OCI-LY1 (cell line): Measurements from ENCODE around the gene CD81.

Source experiments
- H2AFZ ChIP-seq: fragments of 200-600 bp; sonication (generic), shearing (Covaris generic); 2 replicates; pipeline ENCODE4 v1.6.0; 2014; ENCODE audit warnings: antibody characterized with exemption, mild to moderate bottlenecking, low read length
- H3F3A ChIP-seq: fragments of 200-600 bp; sonication (generic), shearing (Covaris generic); 2 replicates; pipeline ENCODE4 v1.6.0; 2014; ENCODE audit warnings: mild to moderate bottlenecking, antibody characterized with exemption, low read length, moderate library complexity; ENCODE audit not compliant: insufficient read depth
- H3K27ac ChIP-seq: fragments of 200-600 bp; sonication (generic); 2 replicates; pipeline ENCODE4 v1.5.1; 2014; ENCODE audit warnings: low read length, mixed run types, mild to moderate bottlenecking, low read depth; ENCODE audit not compliant: poor library complexity, severe bottlenecking
- H3K27me3 ChIP-seq: fragments of 200-600 bp; sonication (generic); 2 replicates; pipeline ENCODE4 v1.6.0; 2014; ENCODE audit warnings: antibody characterized with exemption, mild to moderate bottlenecking, low read length, moderate library complexity; ENCODE audit not compliant: insufficient read depth
- H3K36me3 ChIP-seq: fragments of 200-600 bp; sonication (generic); 2 replicates; pipeline ENCODE4 v1.6.1; 2014; ENCODE audit warnings: mild to moderate bottlenecking, antibody characterized with exemption, low read length, moderate library complexity, mixed read lengths; ENCODE audit not compliant: insufficient read depth
- H3K4me1 ChIP-seq: fragments of 200-600 bp; sonication (generic); 2 replicates; pipeline ENCODE4 v1.5.1; 2014; ENCODE audit warnings: mild to moderate bottlenecking, low read length, moderate library complexity; ENCODE audit not compliant: insufficient read depth, severe bottlenecking
- H3K4me2 ChIP-seq: fragments of 200-600 bp; sonication (generic), shearing (Covaris generic); 2 replicates; pipeline ENCODE4 v1.6.1; 2014; ENCODE audit warnings: low read length
- H3K4me3 ChIP-seq: fragments of 200-600 bp; sonication (generic); 2 replicates; pipeline ENCODE4 v1.5.1; 2014; ENCODE audit warnings: low read length, low read depth, mild to moderate bottlenecking, mixed read lengths; ENCODE audit not compliant: poor library complexity, severe bottlenecking
- H3K79me2 ChIP-seq: fragments of 200-600 bp; shearing (Covaris generic); 2 replicates; pipeline ENCODE4 v1.6.1; 2016; ENCODE audit warnings: mixed run types, low read length, mixed read lengths; ENCODE audit not compliant: insufficient read depth
- H3K9ac ChIP-seq: fragments of 200-600 bp; sonication (generic), shearing (Covaris generic); 2 replicates; pipeline ENCODE4 v1.6.1; 2014; ENCODE audit warnings: mild to moderate bottlenecking, low read length, mixed read lengths
- H3K9me2 ChIP-seq: fragments of 200-600 bp; sonication (generic), shearing (Covaris generic); 2 replicates; pipeline ENCODE4 v1.6.1; 2014; ENCODE audit warnings: low read depth, mild to moderate bottlenecking, low read length, mixed read lengths
- H3K9me3 ChIP-seq: fragments of 200-600 bp; shearing (Covaris generic); 2 replicates; pipeline ENCODE4 v1.6.1; 2014; ENCODE audit warnings: low read length, mixed read lengths
- H4K20me1 ChIP-seq: fragments of 200-600 bp; sonication (generic), shearing (Covaris generic); 2 replicates; pipeline ENCODE4 v1.6.0; 2016; ENCODE audit warnings: mild to moderate bottlenecking, low read length; ENCODE audit not compliant: insufficient read depth
- CTCF ChIP-seq: fragments of 200-600 bp; sonication (generic), shearing (Covaris generic); IDR thresholded peaks from 2 replicates; pipeline ENCODE4 v1.5.1; 2017; ENCODE audit warnings: mild to moderate bottlenecking, antibody characterized with exemption, low read length, moderate library complexity, mixed read lengths
- EZH2 ChIP-seq: fragments of 200-600 bp; sonication (generic), shearing (Covaris generic); IDR thresholded peaks from 2 replicates; pipeline ENCODE4 v1.8.0; 2017; ENCODE audit warnings: borderline replicate concordance, mixed run types, mild to moderate bottlenecking, antibody characterized with exemption, low read length, moderate library complexity, mixed read lengths

CD81 gene

DNA sequence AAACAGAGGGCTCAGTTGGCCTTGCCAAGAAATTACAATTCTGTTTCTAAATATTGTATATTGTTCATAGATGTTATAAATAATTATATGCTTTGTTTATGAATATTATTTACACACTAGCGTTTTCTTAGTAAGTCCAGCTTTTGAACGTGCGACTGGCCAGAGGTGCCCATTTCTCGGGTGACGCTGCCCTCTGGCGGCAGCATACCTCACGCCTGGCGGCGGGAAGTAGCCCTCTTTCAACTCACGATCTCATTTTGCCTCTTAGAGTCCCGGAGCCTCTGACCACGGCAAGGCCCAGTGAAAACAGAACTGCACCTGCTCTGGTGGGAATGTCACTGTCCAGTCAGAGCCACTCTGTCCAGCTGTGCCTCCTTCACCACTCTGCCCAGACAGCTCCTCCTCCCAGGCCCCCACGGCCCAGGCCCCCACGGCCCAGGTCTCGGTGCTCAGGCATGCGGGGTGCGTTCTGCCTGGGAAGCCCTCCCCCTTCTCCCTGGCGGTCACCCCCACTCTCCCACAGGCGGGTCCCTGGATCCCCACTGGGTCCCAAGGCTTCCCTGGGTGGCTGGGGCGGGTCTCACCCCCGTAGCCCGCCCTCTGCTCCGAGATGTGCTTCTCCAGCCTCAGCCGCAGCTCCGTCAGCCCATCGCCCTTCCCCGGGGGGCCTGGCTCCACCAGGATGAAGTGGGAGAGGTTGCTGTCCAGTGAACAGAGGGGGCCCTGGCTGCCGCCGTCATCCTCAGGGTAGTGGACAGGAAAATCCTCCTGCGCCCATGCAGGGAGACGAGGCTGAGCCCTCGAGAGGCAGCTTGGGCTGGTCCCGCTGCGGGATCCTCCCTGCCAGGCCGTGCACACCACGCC lies 42.8 kb downstream of the CD81 start:
- no peaks in the 10 kb centered on the region for H3F3A ChIP-seq
- H3K4me2 ChIP-seq, result no peak overlapping the region
- H3K9ac ChIP-seq, result no peak overlapping the region
- no peak overlapping the region for H3K4me3 ChIP-seq
- H3K27me3 ChIP-seq, result no peaks in the 10 kb centered on the region
- TF ChIP-seq EZH2 (no peak), CTCF (peak; percentile 76)
- no peaks in the 10 kb centered on the region for H3K36me3 ChIP-seq
- no peak overlapping the region for H3K27ac ChIP-seq
- no peaks in the 10 kb centered on the region for H3K9me3 ChIP-seq
- H3K4me1 ChIP-seq, result no peaks in the 10 kb centered on the region
- no peak overlapping the region for H2AFZ ChIP-seq
- H3K9me2 ChIP-seq, result no peaks in the 10 kb centered on the region
- no peaks in the 10 kb centered on the region for H3K79me2 ChIP-seq
- H4K20me1 ChIP-seq, result no peaks in the 10 kb centered on the region

GRCh38 chr11:2420502-2421225 lies 43.6 kb downstream of the CD81 start:
- Histone ChIP-seq H3K9me3 (no peaks in the 10 kb centered on the region), H3F3A (no peaks in the 10 kb centered on the region), H3K4me1 (no peaks in the 10 kb centered on the region), H3K36me3 (no peaks in the 10 kb centered on the region), H3K9me2 (no peaks in the 10 kb centered on the region), H3K4me3 (no peak overlapping the region), H3K4me2 (no peak overlapping the region), H3K79me2 (no peaks in the 10 kb centered on the region), H2AFZ (no peak overlapping the region), H3K9ac (no peak overlapping the region), H3K27me3 (no peaks in the 10 kb centered on the region), H4K20me1 (no peaks in the 10 kb centered on the region), H3K27ac (no peak overlapping the region)
- peak; percentile 75 for TF ChIP-seq CTCF
- no peak for TF ChIP-seq EZH2

DNA sequence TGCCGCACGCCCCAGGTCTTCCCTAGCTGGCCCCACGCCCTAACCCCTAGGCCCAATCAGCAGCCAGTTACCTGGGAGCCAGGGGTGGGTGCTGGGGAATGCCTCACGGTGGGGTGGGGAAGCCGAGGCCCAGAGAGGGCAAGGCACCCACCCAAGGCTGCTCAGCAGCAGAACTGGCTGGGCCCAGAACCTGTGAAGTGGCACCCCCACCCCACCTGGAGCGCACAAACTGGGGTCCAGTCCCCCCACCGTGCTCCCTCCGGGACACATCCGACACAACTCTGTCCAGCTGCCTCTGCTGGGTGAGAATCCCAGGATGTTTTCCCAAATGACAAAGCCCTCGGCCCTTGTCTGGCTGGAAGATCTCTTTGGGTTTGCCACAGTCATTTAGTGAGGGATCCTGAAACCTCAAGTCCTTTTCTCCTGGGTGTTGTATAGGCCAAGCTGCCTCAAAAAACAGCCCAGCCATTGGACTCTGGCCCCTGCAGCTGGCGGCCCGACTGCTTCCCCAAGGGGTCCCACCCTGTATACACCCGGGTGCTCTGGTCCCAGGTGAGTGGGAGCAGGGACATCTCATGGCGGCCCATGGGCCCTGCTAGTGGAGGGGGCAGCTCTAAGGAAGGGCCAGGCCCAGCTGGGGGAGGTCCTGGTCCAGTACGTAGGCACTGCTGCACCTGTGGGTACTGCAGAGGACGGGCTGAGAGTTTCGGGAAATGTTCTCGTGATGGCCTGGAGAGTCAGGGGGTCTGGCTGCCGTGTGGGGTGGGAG lies 44.3 kb downstream of the CD81 start:
- H3K9me3 ChIP-seq, result no peaks in the 10 kb centered on the region
- no peak overlapping the region for H3K4me3 ChIP-seq
- TF ChIP-seq CTCF (no peak), EZH2 (no peak)
- H3K9ac ChIP-seq, result no peak overlapping the region
- H3K4me2 ChIP-seq, result no peak overlapping the region
- no peaks in the 10 kb centered on the region for H4K20me1 ChIP-seq
- no peaks in the 10 kb centered on the region for H3K79me2 ChIP-seq
- no peak overlapping the region for H2AFZ ChIP-seq
- no peaks in the 10 kb centered on the region for H3F3A ChIP-seq
- H3K27ac ChIP-seq, result no peak overlapping the region
- H3K27me3 ChIP-seq, result no peaks in the 10 kb centered on the region
- no peaks in the 10 kb centered on the region for H3K9me2 ChIP-seq
- no peaks in the 10 kb centered on the region for H3K4me1 ChIP-seq
- H3K36me3 ChIP-seq, result no peaks in the 10 kb centered on the region
